HFF-Myc (cell line): ENCODE data around the gene FAM9C.

Source experiments
- DNase-seq: peaks from one replicate; pipeline ENCODE4 v3.0.0-alpha.2; 2011; ENCODE audit warnings: low read depth; ENCODE audit errors: extremely low read depth
- H3K4me3 ChIP-seq: replicated peaks from 2 replicates; pipeline ENCODE4 v1.5.1; 2011; ENCODE audit warnings: low read depth, mild to moderate bottlenecking, control low read depth, low read length
- TF ChIP-seq, protein P1 (sequence below): IDR thresholded peaks from 2 replicates; pipeline ENCODE4 v1.5.1; 2012; ENCODE audit warnings: mild to moderate bottlenecking, low read depth, low read length, control low read depth; ENCODE audit errors: missing control alignments

FAM9C gene

DNA sequence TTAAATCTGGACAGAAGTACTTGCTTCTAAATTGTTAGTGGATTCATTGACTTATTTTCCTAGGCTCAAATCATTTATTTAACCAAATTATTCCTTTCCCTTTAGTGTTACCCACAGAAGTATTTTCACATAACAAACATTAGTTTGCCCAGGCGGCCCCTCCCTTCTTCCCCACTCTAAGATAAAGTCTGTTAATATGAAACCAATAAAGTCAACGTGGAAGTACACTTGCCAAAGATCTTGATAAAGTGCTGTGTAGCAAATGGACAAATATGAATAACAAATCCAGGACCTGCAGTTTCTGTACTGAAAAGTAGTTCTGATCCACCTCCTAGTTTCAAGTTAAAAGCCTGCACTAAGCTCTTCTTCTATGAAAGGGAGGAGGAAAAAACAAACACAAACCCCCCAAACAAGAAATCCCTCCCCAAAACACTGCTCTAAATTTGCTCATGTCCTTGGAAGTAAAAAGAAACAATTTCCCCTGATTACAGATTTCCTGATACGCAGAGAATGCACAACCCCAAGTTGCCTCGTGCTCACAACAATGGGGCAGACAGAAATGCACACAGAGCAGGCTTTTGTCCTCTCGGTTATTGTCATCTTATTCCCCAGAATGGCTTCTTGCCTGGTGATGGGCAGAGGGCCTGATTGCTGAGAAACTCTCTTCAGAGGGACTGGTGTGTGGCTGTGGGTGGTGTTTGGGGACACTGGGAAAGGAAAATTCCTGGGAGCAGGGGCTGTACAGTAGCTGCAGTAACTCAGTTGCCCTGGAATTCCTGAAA, 46.3 kb downstream of the FAM9C start:
- TF ChIP-seq, protein P1, sequence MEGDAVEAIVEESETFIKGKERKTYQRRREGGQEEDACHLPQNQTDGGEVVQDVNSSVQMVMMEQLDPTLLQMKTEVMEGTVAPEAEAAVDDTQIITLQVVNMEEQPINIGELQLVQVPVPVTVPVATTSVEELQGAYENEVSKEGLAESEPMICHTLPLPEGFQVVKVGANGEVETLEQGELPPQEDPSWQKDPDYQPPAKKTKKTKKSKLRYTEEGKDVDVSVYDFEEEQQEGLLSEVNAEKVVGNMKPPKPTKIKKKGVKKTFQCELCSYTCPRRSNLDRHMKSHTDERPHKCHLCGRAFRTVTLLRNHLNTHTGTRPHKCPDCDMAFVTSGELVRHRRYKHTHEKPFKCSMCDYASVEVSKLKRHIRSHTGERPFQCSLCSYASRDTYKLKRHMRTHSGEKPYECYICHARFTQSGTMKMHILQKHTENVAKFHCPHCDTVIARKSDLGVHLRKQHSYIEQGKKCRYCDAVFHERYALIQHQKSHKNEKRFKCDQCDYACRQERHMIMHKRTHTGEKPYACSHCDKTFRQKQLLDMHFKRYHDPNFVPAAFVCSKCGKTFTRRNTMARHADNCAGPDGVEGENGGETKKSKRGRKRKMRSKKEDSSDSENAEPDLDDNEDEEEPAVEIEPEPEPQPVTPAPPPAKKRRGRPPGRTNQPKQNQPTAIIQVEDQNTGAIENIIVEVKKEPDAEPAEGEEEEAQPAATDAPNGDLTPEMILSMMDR, result no peak
- no peak for DNase-seq
- H3K4me3 ChIP-seq, result no peak overlapping the region

DNA sequence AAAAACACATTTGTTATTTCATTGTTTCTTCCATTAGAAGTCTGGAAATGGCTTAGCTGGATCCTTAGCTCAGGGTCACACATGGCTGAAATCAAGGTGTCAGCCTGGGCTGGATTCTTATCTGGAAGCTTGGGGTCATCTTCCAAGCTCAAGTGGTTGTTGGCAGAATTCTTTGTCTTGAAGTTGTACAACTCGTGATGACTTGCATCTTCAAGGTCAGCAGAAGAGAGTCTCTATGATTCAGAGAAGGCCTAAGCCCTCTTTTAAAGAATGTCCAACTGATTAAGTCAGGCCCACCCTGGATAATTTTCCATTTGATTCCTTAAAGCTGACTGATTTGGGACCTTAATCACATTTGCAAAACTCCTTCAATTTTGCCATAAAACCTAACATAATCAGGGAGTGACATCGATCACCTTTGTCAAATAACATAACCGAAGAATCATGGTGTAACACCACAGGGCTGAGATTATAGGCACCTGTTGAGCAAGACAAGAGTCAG, 47.4 kb downstream of the FAM9C start:
- H3K4me3 ChIP-seq, result no peak overlapping the region
- no peak for DNase-seq
- TF ChIP-seq, protein P1, result no peak

DNA sequence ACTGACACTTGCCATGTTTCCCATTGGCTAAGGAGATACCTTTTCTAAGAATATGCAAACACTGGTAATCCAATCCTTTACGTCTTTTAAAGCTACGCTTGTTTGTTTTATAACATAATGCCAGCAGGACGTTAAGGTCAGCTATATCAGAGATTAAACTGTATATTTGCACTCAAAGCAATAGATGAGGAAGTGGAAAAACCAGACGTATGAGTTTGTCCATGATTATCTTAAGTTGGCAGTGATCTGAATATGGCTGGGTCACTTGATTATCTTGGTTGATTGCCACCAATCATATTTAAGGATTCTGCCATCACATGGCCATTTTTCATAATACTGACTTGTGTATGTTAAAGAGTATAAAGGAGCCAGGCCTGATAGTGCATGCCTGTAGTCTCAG, 50.1 kb downstream of the FAM9C start:
- DNase-seq, result no peak
- TF ChIP-seq, protein P1, result no peak

DNA sequence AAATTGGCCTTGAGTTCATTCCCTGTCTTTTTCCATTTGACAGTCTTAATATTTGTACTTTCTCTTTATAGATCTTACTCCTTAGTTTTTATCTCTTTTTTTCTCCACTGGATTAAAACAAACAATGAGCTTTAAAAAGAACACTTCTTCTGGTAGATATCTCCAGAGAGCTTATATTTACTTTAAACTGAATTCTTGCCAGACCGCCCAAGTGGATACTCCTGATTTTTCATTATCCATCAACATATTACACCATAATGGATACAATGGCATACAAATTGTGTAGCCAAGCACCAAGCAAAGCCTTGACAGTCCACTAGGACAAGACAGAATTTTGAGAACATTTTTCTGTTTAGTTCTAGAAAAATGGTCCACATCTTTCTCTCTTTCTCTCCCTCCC, 50.6 kb downstream of the FAM9C start:
- DNase-seq, result no peak
- no peak overlapping the region for H3K4me3 ChIP-seq
- TF ChIP-seq, protein P1, result no peak

More for the DNA sequence above, 50.1 kb downstream of the FAM9C start:
- no peak overlapping the region for H3K4me3 ChIP-seq

DNA sequence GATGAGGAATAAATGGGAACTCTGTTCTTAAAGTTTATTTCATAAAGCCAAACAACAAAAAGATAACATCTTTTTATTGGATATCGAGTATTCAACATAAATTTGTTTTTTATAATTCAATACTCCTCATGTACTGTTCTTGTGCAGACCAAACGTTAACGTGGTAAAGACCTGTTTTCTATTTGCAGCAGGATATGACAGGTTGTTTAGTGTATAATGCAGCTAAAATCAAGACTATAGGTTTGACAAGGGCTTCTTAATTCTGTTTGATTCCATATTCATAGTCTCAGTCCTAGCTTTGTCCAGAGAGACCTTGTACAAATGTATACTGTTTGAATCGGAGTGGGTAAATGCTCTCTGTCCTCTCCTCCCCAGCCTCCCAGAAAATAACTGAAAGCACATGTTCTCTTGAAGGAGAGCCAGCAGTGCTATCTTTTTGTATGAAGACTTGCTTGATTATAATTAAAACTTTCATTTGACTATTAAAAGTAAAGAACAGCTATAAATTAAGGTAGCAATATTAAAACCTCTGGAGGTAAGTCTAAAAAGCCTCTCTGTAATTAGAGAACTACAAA, 51.8 kb downstream of the FAM9C start:
- DNase-seq, result no peak
- TF ChIP-seq, protein P1, result no peak
- no peak overlapping the region for H3K4me3 ChIP-seq

DNA sequence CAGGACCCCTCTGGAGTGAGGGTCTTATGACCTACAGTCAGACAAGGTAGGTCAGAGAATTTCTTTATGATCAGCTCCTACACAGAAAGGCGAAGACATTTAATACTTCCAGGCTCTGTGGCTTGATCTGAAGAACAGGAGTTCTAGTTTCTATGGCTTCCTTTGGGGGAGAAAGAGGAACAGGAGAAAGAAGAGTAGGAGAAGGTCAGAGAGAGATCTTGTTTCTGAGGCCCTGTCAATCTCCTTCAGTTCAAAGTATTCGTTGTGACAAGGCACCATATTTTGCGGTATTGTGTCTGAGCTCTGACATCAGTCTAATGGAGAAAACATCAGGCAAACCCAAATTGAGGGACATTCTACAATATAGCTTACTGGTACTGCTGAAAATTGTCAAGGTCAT, 52.8 kb downstream of the FAM9C start:
- TF ChIP-seq, protein P1, result no peak
- no peak for DNase-seq
- no peak overlapping the region for H3K4me3 ChIP-seq
